NCI-H748 (cell line): ENCODE results near the gene TUBB6.

Experiments
- DNase-seq: peaks from one replicate; lab custom pipeline; 2025; ENCODE audit not compliant: unreplicated experiment; lab: John Stamatoyannopoulos, UW

TUBB6 gene

GRCh38 chr18:12335503-12335902 lies 27.5 kb downstream of the TUBB6 start:
- DNase-seq = no peak

GRCh38 chr18:12336171-12336613 lies 28.2 kb downstream of the TUBB6 start:
- no peak for DNase-seq

- no peak for DNase-seq
Measured at GRCh38 chr18:12336887-12337286, 28.8 kb downstream of the TUBB6 start.

GRCh38 chr18:12338382-12338781 lies 30.3 kb downstream of the TUBB6 start:
- DNase-seq = no peak

GRCh38 chr18:12340945-12341660 lies 33.1 kb downstream of the TUBB6 start:
- no peak for DNase-seq

- no peak for DNase-seq
Measured at GRCh38 chr18:12342661-12343060, 34.6 kb downstream of the TUBB6 start.

GRCh38 chr18:12345491-12346239 lies 37.6 kb downstream of the TUBB6 start:
- DNase-seq = no peak

GRCh38 chr18:12346240-12346565 lies 38.2 kb downstream of the TUBB6 start:
- DNase-seq = no peak

GRCh38 chr18:12347895-12348294 lies 39.9 kb downstream of the TUBB6 start:
- DNase-seq = no peak

GRCh38 chr18:12352188-12352587 lies 44.1 kb downstream of the TUBB6 start:
- DNase-seq = no peak

GRCh38 chr18:12359515-12359927 lies 51.5 kb downstream of the TUBB6 start:
- no peak for DNase-seq

GRCh38 chr18:12361770-12362378 lies 53.8 kb downstream of the TUBB6 start:
- DNase-seq = no peak

GRCh38 chr18:12362473-12363174 lies 54.6 kb downstream of the TUBB6 start:
- no peak for DNase-seq

- no peak for DNase-seq
Measured at GRCh38 chr18:12366379-12366778, 58.3 kb downstream of the TUBB6 start.

- DNase-seq = no peak
Measured at GRCh38 chr18:12366784-12367183, 58.7 kb downstream of the TUBB6 start.

- no peak for DNase-seq
Measured at GRCh38 chr18:12369211-12369610, 61.2 kb downstream of the TUBB6 start.

GRCh38 chr18:12371590-12371989 lies 63.5 kb downstream of the TUBB6 start:
- no peak for DNase-seq

GRCh38 chr18:12372406-12372805 lies 64.4 kb downstream of the TUBB6 start:
- DNase-seq = no peak

- DNase-seq = no peak
Measured at GRCh38 chr18:12373116-12373770, 65.2 kb downstream of the TUBB6 start.

GRCh38 chr18:12373771-12374116 lies 65.7 kb downstream of the TUBB6 start:
- DNase-seq = no peak

- DNase-seq = no peak
Measured at GRCh38 chr18:12374401-12374800, 66.4 kb downstream of the TUBB6 start.
